Fibroblast of lung (primary cell): ENCODE measurements around the gene NR3C2. TPM values are rescaled to one million over a fixed set of nuclear protein-coding genes. Genes with fewer than 3 reads are reported as not detected.

Experiments used
- DNase-seq, 2 donors: peaks; one replicate each; pipeline versions ENCODE4 v3.0.0 to v3.0.0-alpha.2; 2010; ENCODE audit warnings: low read depth in 2 of 2
- H2AFZ ChIP-seq: 2 replicates; pipeline ENCODE4 v1.5.1; 2012; ENCODE audit warnings: low read length, control low read depth, inconsistent platforms
- H3K27ac ChIP-seq: 2 replicates; pipeline ENCODE4 v1.5.1; 2011; ENCODE audit warnings: low read length, control low read depth; ENCODE audit not compliant: insufficient read depth
- H3K27me3 ChIP-seq: 2 replicates; pipeline ENCODE4 v1.5.1; 2011; ENCODE audit warnings: mild to moderate bottlenecking, low read length; ENCODE audit not compliant: control insufficient read depth, insufficient read depth
- H3K36me3 ChIP-seq: 2 replicates; pipeline ENCODE4 v1.5.1; 2011; ENCODE audit warnings: low read length; ENCODE audit not compliant: control insufficient read depth, insufficient read depth
- H3K4me1 ChIP-seq: 2 replicates; pipeline ENCODE4 v1.5.1; 2011; ENCODE audit warnings: low read length; ENCODE audit not compliant: control insufficient read depth, insufficient read depth; ENCODE audit errors: extremely low read depth
- H3K4me2 ChIP-seq: 2 replicates; pipeline ENCODE4 v1.5.1; 2011; ENCODE audit warnings: low read length, control low read depth; ENCODE audit not compliant: insufficient read depth; ENCODE audit errors: extremely low read depth
- H3K4me3 ChIP-seq, 4 experiments: fragments of 200-600 bp in 1 of 4; sonication (generic) in 1 of 4; replicated peaks in 1 of 4; 2 replicates each; pipeline ENCODE4 v1.5.1; 2011 to 2016; ENCODE audit warnings: low read length in 4 of 4, low read depth in 3 of 4, mild to moderate bottlenecking in 3 of 4, control low read depth in 2 of 4, inconsistent platforms in 1 of 4, mixed read lengths in 1 of 4; ENCODE audit not compliant: insufficient read depth in 1 of 4; ENCODE audit errors: control extremely low read depth in 1 of 4
- H3K79me2 ChIP-seq: 2 replicates; pipeline ENCODE4 v1.5.1; 2012; ENCODE audit warnings: mild to moderate bottlenecking, low read length, inconsistent platforms; ENCODE audit not compliant: control insufficient read depth, insufficient read depth
- H3K9ac ChIP-seq: 2 replicates; pipeline ENCODE4 v1.5.1; 2011; ENCODE audit warnings: mild to moderate bottlenecking, low read length, control low read depth; ENCODE audit not compliant: insufficient read depth
- H3K9me3 ChIP-seq: 2 replicates; pipeline ENCODE4 v1.5.1; 2012; ENCODE audit warnings: low read depth, low read length; ENCODE audit not compliant: control insufficient read depth, insufficient read depth
- H4K20me1 ChIP-seq: 2 replicates; pipeline ENCODE4 v1.5.1; 2011; ENCODE audit warnings: low read length; ENCODE audit not compliant: control insufficient read depth, insufficient read depth; ENCODE audit errors: extremely low read depth
- EZH2 ChIP-seq: IDR thresholded peaks from 2 replicates; pipeline ENCODE4 v1.5.1; 2012; ENCODE audit warnings: low read length, control low read depth, mild to moderate bottlenecking; ENCODE audit errors: missing control alignments
- polyA plus RNA-seq, 2 donors: library from polyadenylated mRNA; depleted of rRNA in 1 of 2; stranded (reverse) in 1 of 2; unstranded in 1 of 2; fragments of >200 nt; gene quantifications; 2 replicates each; pipeline ENCODE4 v1.2.1, GENCODE V29; 2011 to 2012; ENCODE audit warnings: missing spikeins in 1 of 2
- total RNA-seq: library from RNA; depleted of rRNA; stranded (reverse); fragments of >200 nt; gene quantifications from 2 replicates; pipeline ENCODE4 v1.2.1, GENCODE V29; 2014
- TF ChIP-seq, protein P1 (sequence below), 2 donors: IDR thresholded peaks in 1 of 2; conservative IDR thresholded peaks in 1 of 2; 1 replicate in 1 of 2; 2 replicates in 1 of 2; pipeline ENCODE4 v1.5.1; 2011 to 2012; ENCODE audit warnings: low read length in 2 of 2, control low read depth in 1 of 2, inconsistent platforms in 1 of 2, low read depth in 1 of 2, mild to moderate bottlenecking in 1 of 2

Gene NR3C2
- total and polyA plus RNA-seq, 2 donors (not counting 1 experiment from before 2014, with no cell fraction given) = 1.9 to 7.4 TPM

DNA sequence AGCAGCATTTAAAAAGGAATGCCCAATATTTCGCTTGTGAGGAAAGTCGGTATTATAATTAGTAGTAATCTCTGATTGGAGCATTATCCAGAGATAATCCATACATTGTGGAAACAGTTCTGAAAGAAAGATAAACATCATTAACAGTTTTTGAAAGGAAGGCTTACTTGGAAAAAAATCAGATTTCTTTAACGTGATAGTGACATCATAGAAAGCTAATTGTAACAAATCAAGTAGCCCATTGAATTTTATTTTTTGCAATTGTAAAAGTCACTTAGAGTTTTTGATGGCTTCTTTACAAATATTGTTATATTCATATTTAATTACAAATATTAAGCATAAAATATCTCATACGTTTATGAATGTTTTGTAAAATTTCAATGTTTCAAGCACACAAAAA lies 11.6 kb upstream of the NR3C2 start:
- Histone ChIP-seq H3K27me3 (no peaks in the 10 kb centered on the region), H3K9ac (no peak overlapping the region), H3K9me3 (no peaks in the 10 kb centered on the region), H3K79me2 (no peaks in the 10 kb centered on the region), H2AFZ (no peak overlapping the region), H3K4me1 (no peaks in the 10 kb centered on the region), H3K36me3 (no peaks in the 10 kb centered on the region), H4K20me1 (no peaks in the 10 kb centered on the region), H3K4me2 (no peak overlapping the region), H3K4me3 (no peak overlapping the region), H3K27ac (no peak overlapping the region)
- no peak for TF ChIP-seq EZH2
- TF ChIP-seq, protein P1, sequence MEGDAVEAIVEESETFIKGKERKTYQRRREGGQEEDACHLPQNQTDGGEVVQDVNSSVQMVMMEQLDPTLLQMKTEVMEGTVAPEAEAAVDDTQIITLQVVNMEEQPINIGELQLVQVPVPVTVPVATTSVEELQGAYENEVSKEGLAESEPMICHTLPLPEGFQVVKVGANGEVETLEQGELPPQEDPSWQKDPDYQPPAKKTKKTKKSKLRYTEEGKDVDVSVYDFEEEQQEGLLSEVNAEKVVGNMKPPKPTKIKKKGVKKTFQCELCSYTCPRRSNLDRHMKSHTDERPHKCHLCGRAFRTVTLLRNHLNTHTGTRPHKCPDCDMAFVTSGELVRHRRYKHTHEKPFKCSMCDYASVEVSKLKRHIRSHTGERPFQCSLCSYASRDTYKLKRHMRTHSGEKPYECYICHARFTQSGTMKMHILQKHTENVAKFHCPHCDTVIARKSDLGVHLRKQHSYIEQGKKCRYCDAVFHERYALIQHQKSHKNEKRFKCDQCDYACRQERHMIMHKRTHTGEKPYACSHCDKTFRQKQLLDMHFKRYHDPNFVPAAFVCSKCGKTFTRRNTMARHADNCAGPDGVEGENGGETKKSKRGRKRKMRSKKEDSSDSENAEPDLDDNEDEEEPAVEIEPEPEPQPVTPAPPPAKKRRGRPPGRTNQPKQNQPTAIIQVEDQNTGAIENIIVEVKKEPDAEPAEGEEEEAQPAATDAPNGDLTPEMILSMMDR (conservative IDR thresholded peaks at IDR 0.05 in 1 of 2, IDR thresholded peaks at IDR 0.05 in 1 of 2; ENCODE audit: low read depth in 1 of 2, low read length in 2 of 2) = no peak
- DNase-seq = no peak

DNA sequence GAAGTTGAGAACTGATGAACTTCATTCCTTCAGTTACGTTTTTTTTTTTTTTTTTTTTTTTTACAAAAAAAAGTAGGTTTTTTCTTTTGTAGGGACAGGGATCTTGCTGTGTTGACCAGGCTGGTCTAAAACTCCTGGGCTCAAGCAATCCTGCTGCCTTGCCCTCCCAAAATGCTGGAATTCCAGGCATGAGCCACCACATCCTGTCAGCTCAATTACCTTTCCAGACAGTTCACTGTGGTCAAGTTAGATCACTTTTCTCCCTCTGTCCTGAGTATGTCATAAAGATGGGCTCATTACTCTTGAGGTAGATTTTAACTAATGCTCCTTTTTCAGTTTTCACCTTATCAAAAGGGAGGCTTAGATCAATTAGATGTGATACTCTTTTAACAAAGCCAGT lies 10.8 kb upstream of the NR3C2 start:
- H3K4me3 ChIP-seq = no peak overlapping the region
- DNase-seq = no peak
- no peak overlapping the region for H2AFZ ChIP-seq
- H3K9me3 ChIP-seq = no peaks in the 10 kb centered on the region
- no peaks in the 10 kb centered on the region for H3K36me3 ChIP-seq
- no peaks in the 10 kb centered on the region for H3K4me1 ChIP-seq
- no peaks in the 10 kb centered on the region for H3K27me3 ChIP-seq
- no peak overlapping the region for H3K4me2 ChIP-seq
- H4K20me1 ChIP-seq = no peaks in the 10 kb centered on the region
- no peak overlapping the region for H3K9ac ChIP-seq
- H3K79me2 ChIP-seq = no peaks in the 10 kb centered on the region
- no peak overlapping the region for H3K27ac ChIP-seq
- no peak for TF ChIP-seq EZH2
- TF ChIP-seq, protein P1 (conservative IDR thresholded peaks at IDR 0.05 in 1 of 2, IDR thresholded peaks at IDR 0.05 in 1 of 2; ENCODE audit: low read depth in 1 of 2, low read length in 2 of 2) = no peak

DNA sequence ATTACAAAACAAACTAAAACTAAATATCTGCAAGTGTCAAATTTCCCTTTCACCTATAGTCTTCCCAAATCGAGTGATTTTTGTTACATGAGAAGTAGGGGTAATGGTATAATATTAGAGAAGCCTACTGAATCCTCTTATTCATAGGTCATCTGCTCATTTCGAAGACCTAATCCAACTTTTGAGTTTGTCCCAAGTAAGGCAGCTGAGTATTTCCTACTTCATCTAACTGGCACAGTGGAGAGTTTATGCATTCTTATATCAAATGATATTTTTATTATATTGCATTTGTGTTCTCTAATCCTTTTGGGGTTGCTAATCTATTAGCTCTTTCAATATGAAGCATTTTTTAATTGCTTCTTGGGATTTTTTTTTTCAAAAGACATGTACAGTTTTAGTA lies 7.7 kb upstream of the NR3C2 start:
- H3K27ac ChIP-seq = no peak overlapping the region
- no peaks in the 10 kb centered on the region for H4K20me1 ChIP-seq
- H3K27me3 ChIP-seq = no peaks in the 10 kb centered on the region
- peaks cover 2% of the 10 kb centered on the region for H3K4me1 ChIP-seq
- H3K36me3 ChIP-seq = no peaks in the 10 kb centered on the region
- no peak overlapping the region for H3K4me2 ChIP-seq
- no peaks in the 10 kb centered on the region for H3K79me2 ChIP-seq
- H3K9me3 ChIP-seq = no peaks in the 10 kb centered on the region
- H3K4me3 ChIP-seq = no peak overlapping the region
- TF ChIP-seq, protein P1 (conservative IDR thresholded peaks at IDR 0.05 in 1 of 2, IDR thresholded peaks at IDR 0.05 in 1 of 2; ENCODE audit: low read depth in 1 of 2, low read length in 2 of 2) = no peak
- TF ChIP-seq EZH2 = no peak
- DNase-seq = no peak
- H3K9ac ChIP-seq = no peak overlapping the region
- no peak overlapping the region for H2AFZ ChIP-seq
